NK-92 (cell line): ENCODE measurements around the gene ESYT1.
A peak's percentile ranks its signal among the peaks of the same experiment; 100 is the strongest.
"Not testable (repeated sequence)": the region's sequence is repeated elsewhere in the genome, so short reads cannot be mapped to it uniquely, and the experiment has no call there.

ENCODE experiments used
- DNase-seq: peaks from one replicate; lab custom pipeline; 2025; ENCODE audit not compliant: unreplicated experiment; lab: John Stamatoyannopoulos, UW

ESYT1 gene

DNA sequence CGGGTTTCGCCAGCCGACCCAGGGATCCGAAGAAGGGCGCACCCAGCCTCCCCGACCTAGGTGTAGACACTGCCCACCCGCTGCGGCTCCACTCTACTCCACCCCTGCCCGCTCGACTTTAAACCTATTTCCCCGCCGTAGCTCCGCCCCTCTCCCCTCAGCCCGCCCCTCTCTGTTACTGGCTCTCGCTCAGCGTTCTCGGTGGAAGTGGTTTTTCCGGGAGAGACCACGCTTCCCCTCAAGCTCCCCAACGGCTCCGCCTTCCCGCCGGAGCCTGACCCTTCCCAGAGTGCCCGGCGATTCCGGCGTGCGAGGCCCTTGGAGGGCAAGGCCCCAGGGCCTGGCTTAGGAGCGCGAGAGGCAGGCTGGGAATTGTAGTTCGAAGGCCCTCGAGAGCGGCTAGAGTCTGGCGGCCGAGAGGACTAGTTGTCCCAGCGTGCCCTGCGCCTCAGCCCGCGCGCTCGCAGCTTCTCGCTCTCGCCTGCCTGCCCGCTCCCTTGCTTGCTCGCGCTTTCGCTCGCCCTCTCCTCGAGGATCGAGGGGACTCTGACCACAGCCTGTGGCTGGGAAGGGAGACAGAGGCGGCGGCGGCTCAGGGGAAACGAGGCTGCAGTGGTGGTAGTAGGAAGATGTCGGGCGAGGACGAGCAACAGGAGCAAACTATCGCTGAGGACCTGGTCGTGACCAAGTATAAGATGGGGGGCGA, 23.8 kb upstream of the ESYT1 start, which contains the start of gene PA2G4:
Gene PA2G4, plus strand, starts transcription at position 451 of the 706 bp plus-strand sequence. Its CDS starts 179 bp downstream, at position 630.
- DNase-seq = peak; percentile 76

DNA sequence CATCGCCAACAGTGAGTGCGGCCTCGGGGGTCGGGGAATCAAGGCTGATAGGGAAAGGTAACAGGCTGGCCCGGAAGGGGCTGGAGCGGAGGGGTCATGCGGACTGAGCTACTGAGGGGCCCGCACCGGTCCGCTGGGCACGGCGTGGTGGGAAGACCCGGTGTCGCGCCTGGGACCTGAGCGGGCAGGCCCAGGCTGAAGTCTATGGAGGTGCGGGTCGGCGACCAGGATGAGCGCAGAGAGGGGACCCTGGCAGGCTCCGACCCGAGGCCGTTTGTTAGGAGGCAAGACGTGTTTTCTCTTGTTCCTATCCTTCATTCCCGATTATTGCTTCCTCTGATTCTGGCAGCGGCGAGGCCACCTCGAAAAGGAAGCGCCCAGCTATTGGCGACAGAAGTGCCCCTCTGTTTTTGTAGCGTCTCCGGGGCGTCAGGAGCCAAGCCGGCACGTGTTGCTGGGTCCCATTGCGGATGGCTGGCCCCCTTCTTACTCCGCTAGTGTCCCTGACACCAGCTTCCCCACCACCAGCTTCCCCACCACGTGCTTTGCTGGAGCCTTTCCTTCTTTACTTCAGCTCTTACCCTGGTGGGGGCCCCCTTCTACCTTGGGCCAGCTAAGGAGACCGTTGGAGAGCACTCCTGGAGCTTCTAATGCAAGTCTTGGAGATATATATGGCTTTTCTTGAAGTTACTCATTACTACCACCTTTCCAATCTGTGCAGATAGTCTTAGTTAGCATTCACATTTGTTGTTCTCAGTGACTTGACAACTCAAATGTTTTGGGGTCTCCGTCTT, 23.1 kb upstream of the ESYT1 start:
- no peak for DNase-seq

DNA sequence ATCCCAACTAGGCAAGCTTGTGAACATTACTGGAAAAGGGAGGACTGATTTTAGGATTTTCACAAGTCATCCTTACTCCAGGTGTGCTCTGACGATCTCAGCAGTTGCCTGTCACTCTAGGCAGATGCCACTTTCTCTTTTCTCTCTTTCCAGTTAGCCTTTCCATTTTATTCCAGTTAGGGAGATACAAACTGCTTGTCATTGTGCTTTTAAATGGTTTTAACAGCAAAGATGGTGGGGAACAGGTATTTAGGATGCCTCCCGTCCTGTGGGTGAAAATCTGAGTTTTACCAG, 22.5 kb upstream of the ESYT1 start:
- DNase-seq = no peak

DNA sequence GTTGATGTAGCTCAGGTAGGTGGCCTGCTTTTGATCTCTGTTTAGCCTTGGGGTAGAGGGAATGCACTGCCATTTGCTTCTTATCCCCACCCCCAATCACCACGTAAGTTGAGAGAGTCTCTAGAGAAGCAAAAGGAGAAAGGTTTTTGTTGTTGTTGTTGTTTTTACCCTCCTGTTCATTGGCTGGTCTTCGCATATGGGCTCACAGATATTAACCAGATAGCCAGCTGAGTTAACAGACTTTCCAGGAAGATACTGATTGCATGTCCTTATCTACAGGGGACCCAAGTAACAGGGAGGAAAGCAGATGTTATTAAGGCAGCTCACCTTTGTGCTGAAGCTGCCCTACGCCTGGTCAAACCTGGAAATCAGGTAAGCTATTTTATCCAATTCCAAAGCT, 20.8 kb upstream of the ESYT1 start:
- no peak for DNase-seq

- DNase-seq = no peak
Observed at GRCh38 chr12:56110571-56110970, 17.5 kb upstream of the ESYT1 start.

GRCh38 chr12:56114084-56114483, 14.0 kb upstream of the ESYT1 start:
- no peak for DNase-seq

DNA sequence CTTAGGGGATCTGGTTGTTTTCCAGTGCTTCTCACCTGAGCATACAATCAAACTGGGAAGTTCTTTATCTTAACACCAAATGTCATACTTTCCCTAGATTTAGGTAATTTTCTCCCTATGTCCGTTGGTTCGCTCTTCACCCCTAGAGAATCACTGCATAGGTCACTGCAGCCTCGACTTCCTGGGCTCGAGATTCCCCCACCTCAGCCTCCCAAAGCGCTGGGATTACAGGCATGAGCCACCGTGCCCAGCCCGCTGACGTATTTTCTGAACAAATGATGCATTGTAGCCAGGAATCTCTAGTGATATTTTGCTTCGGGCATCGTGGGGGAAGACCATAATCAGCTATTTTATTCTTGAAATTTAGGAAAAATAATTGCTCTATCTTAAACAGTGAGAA, 12.7 kb upstream of the ESYT1 start:
- DNase-seq = no peak

- peak; percentile 59 for DNase-seq
Observed at GRCh38 chr12:56116267-56117081, 11.6 kb upstream of the ESYT1 start, which contains the start of gene RPL41. TSS of gene RPL41 (plus strand) at chr12:56116633.

- not testable (repeated sequence) for DNase-seq
Observed at GRCh38 chr12:56117082-56117706, 10.9 kb upstream of the ESYT1 start.

- DNase-seq = peak; percentile 73
Observed at GRCh38 chr12:56117778-56118687, 10.0 kb upstream of the ESYT1 start, which contains the start of gene ZC3H10. TSS of gene ZC3H10 (plus strand) at chr12:56118266. CDS start at chr12:56120563, 2,297 bp downstream.

- DNase-seq = no peak
Observed at GRCh38 chr12:56118688-56119357, 9.2 kb upstream of the ESYT1 start.

- DNase-seq = no peak
Observed at GRCh38 chr12:56119361-56119796, 8.7 kb upstream of the ESYT1 start.

DNA sequence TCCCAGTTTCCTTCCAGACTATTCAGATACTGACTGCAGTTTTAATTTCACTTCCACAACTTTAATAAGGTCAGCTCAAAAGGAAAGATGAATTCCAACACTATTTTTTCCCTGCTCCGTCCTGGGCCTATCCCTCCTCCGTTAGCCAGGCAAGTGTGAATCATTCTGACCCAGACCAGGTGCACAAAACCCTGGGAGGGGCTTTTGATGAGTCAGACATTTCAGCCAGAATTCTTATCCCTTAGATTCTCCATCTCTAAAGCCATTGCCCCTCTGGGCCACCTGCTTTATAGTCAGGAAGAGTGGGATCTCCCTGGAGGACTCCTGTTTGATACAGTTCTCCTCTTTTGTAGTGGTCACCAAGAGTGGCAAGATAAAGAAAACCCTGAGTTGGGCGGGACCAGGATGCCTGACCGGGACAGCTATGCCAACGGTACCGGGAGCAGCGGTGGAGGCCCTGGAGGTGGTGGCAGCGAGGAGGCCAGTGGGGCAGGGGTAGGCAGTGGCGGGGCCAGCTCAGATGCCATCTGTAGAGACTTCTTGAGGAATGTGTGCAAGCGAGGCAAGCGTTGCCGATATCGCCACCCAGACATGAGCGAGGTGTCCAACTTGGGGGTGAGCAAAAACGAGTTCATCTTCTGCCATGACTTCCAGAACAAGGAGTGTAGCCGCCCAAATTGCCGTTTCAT, 7.8 kb upstream of the ESYT1 start:
- DNase-seq = no peak

- DNase-seq = no peak
Observed at GRCh38 chr12:56121204-56121870, 6.7 kb upstream of the ESYT1 start.

DNA sequence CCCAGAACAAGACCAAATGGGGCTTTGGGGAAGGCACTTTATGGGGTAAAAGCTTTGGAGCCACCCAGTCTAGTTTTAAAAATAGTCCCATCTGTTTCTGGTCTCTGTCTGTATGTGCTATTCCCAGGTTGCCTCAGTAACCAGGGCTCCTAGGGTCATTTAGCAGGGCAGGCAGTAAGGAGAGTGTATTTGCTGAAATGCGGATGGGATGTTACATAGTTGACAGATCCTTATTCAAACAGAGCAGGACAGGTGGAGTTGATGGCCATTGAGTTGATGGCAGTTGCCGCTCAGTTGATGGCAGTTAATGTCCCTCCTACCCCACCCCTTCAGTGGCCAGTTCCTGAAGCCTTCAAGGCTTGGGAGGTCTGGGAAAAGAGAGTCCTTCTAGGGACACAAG, 5.4 kb upstream of the ESYT1 start:
- no peak for DNase-seq

DNA sequence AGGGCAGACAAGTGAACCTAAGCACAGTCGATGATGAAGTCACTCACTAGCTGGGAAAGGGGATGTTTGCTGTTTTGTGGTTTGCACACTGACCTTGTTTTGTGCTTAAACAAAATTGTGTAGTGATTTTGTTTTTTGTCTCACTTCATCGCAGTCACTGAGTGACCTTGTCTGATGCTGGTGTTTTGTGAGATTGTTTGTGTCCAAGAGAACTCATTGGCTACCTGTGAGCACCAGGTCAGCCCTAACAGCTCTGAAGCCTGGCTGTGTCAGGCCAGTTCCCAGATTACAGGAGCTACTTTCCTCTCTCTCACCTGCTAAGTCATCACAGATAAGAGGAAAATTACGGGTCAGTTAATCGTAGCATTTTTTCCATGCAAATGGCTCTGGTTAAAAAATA, 3.9 kb upstream of the ESYT1 start:
- no peak for DNase-seq

- no peak for DNase-seq
Observed at GRCh38 chr12:56126732-56127239, 1.3 kb upstream of the ESYT1 start.

GRCh38 chr12:56127485-56127887, 581 bp upstream of the ESYT1 start:
- DNase-seq = no peak
